Stomach (tissue), 4 donors: ENCODE measurements around the gene ERVH48-1.
A peak's percentile ranks its signal among the peaks of the same experiment; 100 is the strongest.

Experiments used
- EP300 ChIP-seq: sonication (generic); formaldehyde crosslinking; IDR thresholded peaks from one replicate; pipeline ENCODE4 v1.6.1; 2017; ENCODE audit warnings: antibody characterized with exemption
- POLR2A ChIP-seq, 4 donors: fragments of 450-650 bp; IDR thresholded peaks; one replicate each; pipeline ENCODE4 v1.6.1; 2016; ENCODE audit warnings: antibody characterized with exemption in 4 of 4, control low read depth in 2 of 4, mild to moderate bottlenecking in 1 of 4, moderate library complexity in 1 of 4
- TF ChIP-seq, protein P1 (sequence below), 7 experiments: fragments of 450-650 bp in 4 of 7; fragments of 200-600 bp in 3 of 7; sonication (generic) in 3 of 7; IDR thresholded peaks; one replicate each; pipeline ENCODE4 v1.5.1; 2016 to 2019; ENCODE audit warnings: antibody characterized with exemption in 7 of 7, control low read depth in 2 of 7, mild to moderate bottlenecking in 1 of 7

DNA sequence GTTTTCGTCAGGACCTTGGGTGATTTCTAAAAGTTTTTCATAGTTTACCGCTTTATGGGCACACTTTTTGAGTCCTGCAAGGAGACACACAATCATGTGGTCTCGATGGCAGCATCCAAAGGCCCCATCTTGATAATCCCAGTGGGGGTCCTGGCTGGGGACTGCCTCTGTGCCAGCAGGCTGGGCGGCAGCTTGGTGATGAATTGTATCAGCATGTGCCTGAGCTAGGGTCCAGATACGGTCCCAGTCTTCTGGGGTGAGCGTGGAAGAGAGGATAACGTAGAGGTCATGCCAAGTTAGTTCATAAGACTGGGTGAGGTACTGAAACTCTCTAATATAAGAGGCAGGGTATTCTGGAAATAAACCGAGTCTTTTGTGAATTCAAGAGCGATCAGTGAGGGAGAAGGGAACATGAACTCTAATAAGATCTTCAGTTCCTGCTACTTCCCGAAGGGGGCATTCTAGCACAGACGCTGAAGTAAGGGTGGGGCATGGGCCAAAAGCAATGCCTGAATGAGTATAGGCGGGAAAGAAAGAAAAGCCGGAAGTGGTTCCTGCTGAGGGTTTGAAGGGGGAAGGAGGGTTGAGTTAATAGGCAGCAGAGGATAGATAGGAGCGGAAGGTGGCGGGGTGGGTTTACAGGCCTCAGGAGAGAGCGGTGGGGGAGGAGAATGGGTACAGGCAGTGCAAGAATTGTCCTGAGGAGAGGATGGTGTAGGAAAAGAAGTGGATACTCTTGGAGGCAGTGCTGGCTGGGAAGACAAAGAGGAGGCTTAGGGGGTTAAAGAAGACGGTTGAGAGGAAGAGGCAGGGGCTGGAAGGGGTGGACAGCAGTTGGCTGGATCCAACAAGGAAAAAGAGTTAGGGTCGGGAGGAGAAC, 1.6 kb downstream of the ERVH48-1 start:
- TF ChIP-seq, protein P1, sequence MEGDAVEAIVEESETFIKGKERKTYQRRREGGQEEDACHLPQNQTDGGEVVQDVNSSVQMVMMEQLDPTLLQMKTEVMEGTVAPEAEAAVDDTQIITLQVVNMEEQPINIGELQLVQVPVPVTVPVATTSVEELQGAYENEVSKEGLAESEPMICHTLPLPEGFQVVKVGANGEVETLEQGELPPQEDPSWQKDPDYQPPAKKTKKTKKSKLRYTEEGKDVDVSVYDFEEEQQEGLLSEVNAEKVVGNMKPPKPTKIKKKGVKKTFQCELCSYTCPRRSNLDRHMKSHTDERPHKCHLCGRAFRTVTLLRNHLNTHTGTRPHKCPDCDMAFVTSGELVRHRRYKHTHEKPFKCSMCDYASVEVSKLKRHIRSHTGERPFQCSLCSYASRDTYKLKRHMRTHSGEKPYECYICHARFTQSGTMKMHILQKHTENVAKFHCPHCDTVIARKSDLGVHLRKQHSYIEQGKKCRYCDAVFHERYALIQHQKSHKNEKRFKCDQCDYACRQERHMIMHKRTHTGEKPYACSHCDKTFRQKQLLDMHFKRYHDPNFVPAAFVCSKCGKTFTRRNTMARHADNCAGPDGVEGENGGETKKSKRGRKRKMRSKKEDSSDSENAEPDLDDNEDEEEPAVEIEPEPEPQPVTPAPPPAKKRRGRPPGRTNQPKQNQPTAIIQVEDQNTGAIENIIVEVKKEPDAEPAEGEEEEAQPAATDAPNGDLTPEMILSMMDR (IDR thresholded peaks at IDR 0.05) = peak in 5 of 7 experiments; percentile 57 to 94 (median 76)
- TF ChIP-seq POLR2A (IDR thresholded peaks at IDR 0.05) (no peak), EP300 (no peak)
